ENCODE results near the gene NAB2.

GRCh38 chr12:57042695-57043094 is 46.2 kb upstream of the NAB2 start:
- TF ChIP-seq, protein P1, sequence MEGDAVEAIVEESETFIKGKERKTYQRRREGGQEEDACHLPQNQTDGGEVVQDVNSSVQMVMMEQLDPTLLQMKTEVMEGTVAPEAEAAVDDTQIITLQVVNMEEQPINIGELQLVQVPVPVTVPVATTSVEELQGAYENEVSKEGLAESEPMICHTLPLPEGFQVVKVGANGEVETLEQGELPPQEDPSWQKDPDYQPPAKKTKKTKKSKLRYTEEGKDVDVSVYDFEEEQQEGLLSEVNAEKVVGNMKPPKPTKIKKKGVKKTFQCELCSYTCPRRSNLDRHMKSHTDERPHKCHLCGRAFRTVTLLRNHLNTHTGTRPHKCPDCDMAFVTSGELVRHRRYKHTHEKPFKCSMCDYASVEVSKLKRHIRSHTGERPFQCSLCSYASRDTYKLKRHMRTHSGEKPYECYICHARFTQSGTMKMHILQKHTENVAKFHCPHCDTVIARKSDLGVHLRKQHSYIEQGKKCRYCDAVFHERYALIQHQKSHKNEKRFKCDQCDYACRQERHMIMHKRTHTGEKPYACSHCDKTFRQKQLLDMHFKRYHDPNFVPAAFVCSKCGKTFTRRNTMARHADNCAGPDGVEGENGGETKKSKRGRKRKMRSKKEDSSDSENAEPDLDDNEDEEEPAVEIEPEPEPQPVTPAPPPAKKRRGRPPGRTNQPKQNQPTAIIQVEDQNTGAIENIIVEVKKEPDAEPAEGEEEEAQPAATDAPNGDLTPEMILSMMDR (IDR thresholded peaks at IDR 0.05): no peak
- TF ChIP-seq POLR2AphosphoS5 (IDR thresholded peaks at IDR 0.05; ENCODE audit: insufficient read depth in 1 of 2, low read depth in 1 of 2): no peak

All from vagina (tissue), 2 donors.